Measurements from ENCODE around the gene RARB. TPM values are rescaled to one million over a fixed set of nuclear protein-coding genes. Genes with fewer than 3 reads are reported as not detected.

The RARB gene
- total RNA-seq, 2 experiments from 2014 or later, result not detected

- peaks cover 1% of the 10 kb centered on the region for H3K27me3 Mint-ChIP-seq
- ChIA-PET CTCF (no interaction called here), POLR2A (no interaction called here)
- no peak for DNase-seq
- H3K4me1 Mint-ChIP-seq, result no peaks in the 10 kb centered on the region
- H3K4me3 Mint-ChIP-seq, result no peak overlapping the region
- H3K9me3 Mint-ChIP-seq, result no peaks in the 10 kb centered on the region
- H3K36me3 Mint-ChIP-seq (ENCODE audit: low read depth), result no peaks in the 10 kb centered on the region
- H3K27ac Mint-ChIP-seq, result no peak overlapping the region
Measured at GRCh38 chr3:25476639-25477038, 48.6 kb downstream of the RARB start.

- H3K4me3 Mint-ChIP-seq, result no peak overlapping the region
- H3K27me3 Mint-ChIP-seq, result peaks cover 1% of the 10 kb centered on the region
- no peaks in the 10 kb centered on the region for H3K36me3 Mint-ChIP-seq (ENCODE audit: low read depth)
- H3K9me3 Mint-ChIP-seq, result no peaks in the 10 kb centered on the region
- H3K4me1 Mint-ChIP-seq, result no peaks in the 10 kb centered on the region
- ChIA-PET CTCF (no interaction called here), POLR2A (no interaction called here)
- no peak overlapping the region for H3K27ac Mint-ChIP-seq
- no peak for DNase-seq
Measured at GRCh38 chr3:25478211-25478757, 50.2 kb downstream of the RARB start.

- Mint-ChIP-seq H3K4me3 (no peak overlapping the region), H3K27me3 (no peaks in the 10 kb centered on the region), H3K36me3 (ENCODE audit: low read depth) (no peaks in the 10 kb centered on the region), H3K9me3 (no peaks in the 10 kb centered on the region), H3K27ac (no peak overlapping the region), H3K4me1 (no peaks in the 10 kb centered on the region)
- POLR2A ChIA-PET, result no interaction called here
- DNase-seq, result no peak
- CTCF ChIA-PET, result interaction anchor here (1.5 kb wide), 1 partner anchor 38 kb away, joined by 3 read pairs; no protein-coding TSS in a partner anchor
Measured at GRCh38 chr3:25478964-25479726, 51.1 kb downstream of the RARB start.

- no peaks in the 10 kb centered on the region for H3K27me3 Mint-ChIP-seq
- no peaks in the 10 kb centered on the region for H3K9me3 Mint-ChIP-seq
- POLR2A ChIA-PET, result no interaction called here
- no peak overlapping the region for H3K4me3 Mint-ChIP-seq
- CTCF ChIA-PET, result interaction anchor here (1.3 to 1.5 kb wide), 2 partner anchors 39 to 53 kb away, joined by 3 read pairs; no protein-coding TSS in a partner anchor
- no peaks in the 10 kb centered on the region for H3K36me3 Mint-ChIP-seq (ENCODE audit: low read depth)
- H3K27ac Mint-ChIP-seq, result no peak overlapping the region
- no peaks in the 10 kb centered on the region for H3K4me1 Mint-ChIP-seq
- DNase-seq, result no peak
Measured at GRCh38 chr3:25479727-25480010, 51.6 kb downstream of the RARB start.

- no peak overlapping the region for H3K27ac Mint-ChIP-seq
- CTCF ChIA-PET, result interaction anchor here (1.3 to 1.5 kb wide), 2 partner anchors 40 to 52 kb away, joined by 3 read pairs; no protein-coding TSS in a partner anchor
- H3K36me3 Mint-ChIP-seq (ENCODE audit: low read depth), result no peaks in the 10 kb centered on the region
Measured at GRCh38 chr3:25480811-25481210, 52.7 kb downstream of the RARB start.

GRCh38 chr3:25481386-25481785 is 53.3 kb downstream of the RARB start:
- no peak overlapping the region for H3K4me3 Mint-ChIP-seq
- H3K27me3 Mint-ChIP-seq, result no peaks in the 10 kb centered on the region
- ChIA-PET POLR2A (no interaction called here), CTCF (no interaction called here)
- no peaks in the 10 kb centered on the region for H3K36me3 Mint-ChIP-seq (ENCODE audit: low read depth)
- no peak for DNase-seq
- H3K4me1 Mint-ChIP-seq, result no peaks in the 10 kb centered on the region
- H3K27ac Mint-ChIP-seq, result no peak overlapping the region
- H3K9me3 Mint-ChIP-seq, result no peaks in the 10 kb centered on the region

More at GRCh38 chr3:25480811-25481210, 52.7 kb downstream of the RARB start:
- H3K4me3 Mint-ChIP-seq, result no peak overlapping the region
- DNase-seq, result no peak
- POLR2A ChIA-PET, result no interaction called here
- no peaks in the 10 kb centered on the region for H3K27me3 Mint-ChIP-seq
- no peaks in the 10 kb centered on the region for H3K9me3 Mint-ChIP-seq
- H3K4me1 Mint-ChIP-seq, result no peaks in the 10 kb centered on the region

GRCh38 chr3:25483456-25483855 is 55.4 kb downstream of the RARB start:
- no peaks in the 10 kb centered on the region for H3K27me3 Mint-ChIP-seq
- POLR2A ChIA-PET, result no interaction called here
- DNase-seq, result no peak
- no peak overlapping the region for H3K27ac Mint-ChIP-seq
- H3K4me3 Mint-ChIP-seq, result no peak overlapping the region
- no peaks in the 10 kb centered on the region for H3K4me1 Mint-ChIP-seq
- CTCF ChIA-PET, result no interaction called here
- no peaks in the 10 kb centered on the region for H3K9me3 Mint-ChIP-seq
- no peaks in the 10 kb centered on the region for H3K36me3 Mint-ChIP-seq (ENCODE audit: low read depth)

- CTCF ChIA-PET, result no interaction called here
- POLR2A ChIA-PET, result no interaction called here
- DNase-seq, result no peak
- no peak overlapping the region for H3K4me3 Mint-ChIP-seq
- H3K4me1 Mint-ChIP-seq, result no peaks in the 10 kb centered on the region
- no peaks in the 10 kb centered on the region for H3K27me3 Mint-ChIP-seq
- no peaks in the 10 kb centered on the region for H3K36me3 Mint-ChIP-seq (ENCODE audit: low read depth)
- H3K9me3 Mint-ChIP-seq, result no peaks in the 10 kb centered on the region
- H3K27ac Mint-ChIP-seq, result no peak overlapping the region
Measured at GRCh38 chr3:25485673-25486072, 57.6 kb downstream of the RARB start.

- Mint-ChIP-seq H3K27ac (no peak overlapping the region), H3K27me3 (no peaks in the 10 kb centered on the region), H3K4me1 (no peaks in the 10 kb centered on the region), H3K9me3 (no peaks in the 10 kb centered on the region), H3K4me3 (no peak overlapping the region), H3K36me3 (ENCODE audit: low read depth) (no peaks in the 10 kb centered on the region)
- no peak for DNase-seq
- ChIA-PET POLR2A (no interaction called here), CTCF (no interaction called here)
Measured at GRCh38 chr3:25486932-25487331, 58.9 kb downstream of the RARB start.

GRCh38 chr3:25489858-25490593 is 62.0 kb downstream of the RARB start:
- H3K36me3 Mint-ChIP-seq (ENCODE audit: low read depth), result peaks cover 3% of the 10 kb centered on the region

GRCh38 chr3:25493246-25493645 is 65.2 kb downstream of the RARB start:
- Mint-ChIP-seq H3K4me3 (no peak overlapping the region), H3K9me3 (peaks cover 18% of the 10 kb centered on the region), H3K36me3 (ENCODE audit: low read depth) (peaks cover 3% of the 10 kb centered on the region), H3K27me3 (no peaks in the 10 kb centered on the region), H3K27ac (no peak overlapping the region), H3K4me1 (no peaks in the 10 kb centered on the region)
- no peak for DNase-seq
- CTCF ChIA-PET, result no interaction called here
- POLR2A ChIA-PET, result no interaction called here

More at GRCh38 chr3:25489858-25490593, 62.0 kb downstream of the RARB start:
- no peaks in the 10 kb centered on the region for H3K4me1 Mint-ChIP-seq
- no peak overlapping the region for H3K4me3 Mint-ChIP-seq
- POLR2A ChIA-PET, result no interaction called here
- CTCF ChIA-PET, result no interaction called here
- no peaks in the 10 kb centered on the region for H3K27me3 Mint-ChIP-seq
- peaks cover 15% of the 10 kb centered on the region for H3K9me3 Mint-ChIP-seq
- DNase-seq, result no peak
- no peak overlapping the region for H3K27ac Mint-ChIP-seq

- Mint-ChIP-seq H3K27ac (no peak overlapping the region), H3K36me3 (ENCODE audit: low read depth) (peaks cover 3% of the 10 kb centered on the region), H3K27me3 (no peaks in the 10 kb centered on the region), H3K9me3 (peaks cover 18% of the 10 kb centered on the region), H3K4me3 (no peak overlapping the region), H3K4me1 (no peaks in the 10 kb centered on the region)
- CTCF ChIA-PET, result no interaction called here
- no peak for DNase-seq
- POLR2A ChIA-PET, result no interaction called here
Measured at GRCh38 chr3:25493786-25494185, 65.7 kb downstream of the RARB start.

- ChIA-PET CTCF (no interaction called here), POLR2A (no interaction called here)
- H3K27me3 Mint-ChIP-seq, result no peaks in the 10 kb centered on the region
- H3K9me3 Mint-ChIP-seq, result peaks cover 18% of the 10 kb centered on the region
- DNase-seq, result no peak
- H3K27ac Mint-ChIP-seq, result no peak overlapping the region
- H3K36me3 Mint-ChIP-seq (ENCODE audit: low read depth), result peaks cover 3% of the 10 kb centered on the region
- no peaks in the 10 kb centered on the region for H3K4me1 Mint-ChIP-seq
- no peak overlapping the region for H3K4me3 Mint-ChIP-seq
Measured at GRCh38 chr3:25495304-25495703, 67.2 kb downstream of the RARB start.
